ENCODE results near the gene DNAJC13. TPM values are rescaled to one million over a fixed set of nuclear protein-coding genes. Genes with fewer than 3 reads are reported as not detected.

The DNAJC13 gene
- total and polyA plus RNA-seq, 2 donors (not counting 3 experiments of a cell fraction or from before 2014, with no cell fraction given), result 14.3 to 71.7 TPM

GRCh38 chr3:132549169-132549568 is 131.9 kb downstream of the DNAJC13 start:
- intact Hi-C loops (cut with micrococcal nuclease), result no loop called here
- no peak for DNase-seq (ENCODE audit: low read depth, low spot score)
- Histone ChIP-seq H3K27ac (ENCODE audit: insufficient read depth, low read depth, low read length) (no peak overlapping the region), H3K9me3 (replicated peaks; ENCODE audit: control insufficient read depth, insufficient read depth, low read length) (no peaks in the 10 kb centered on the region), H3K9me1 (replicated peaks; ENCODE audit: control insufficient read depth, extremely low read depth, insufficient read depth, low read length) (no peaks in the 10 kb centered on the region), H2AFZ (ENCODE audit: low read depth, low read length) (no peak overlapping the region), H4K20me1 (replicated peaks; ENCODE audit: control insufficient read depth, extremely low read depth, insufficient read depth, low read length) (no peaks in the 10 kb centered on the region), H3K4me1 (ENCODE audit: control insufficient read depth, extremely low read depth, insufficient read depth, low read length) (peaks cover 29% of the 10 kb centered on the region), H3K27me3 (ENCODE audit: control insufficient read depth in 2 of 2, insufficient read depth in 2 of 2, low read length in 2 of 2) (no peaks in the 10 kb centered on the region), H3K79me2 (ENCODE audit: control insufficient read depth, insufficient read depth, low read length) (no peaks in the 10 kb centered on the region), H3K9ac (replicated peaks; ENCODE audit: extremely low read depth, insufficient read depth, low read length) (no peak overlapping the region), H3K4me3 (replicated peaks in 1 of 3; ENCODE audit: insufficient read depth in 1 of 3, low read depth in 1 of 3, low read length in 3 of 3) (no peak overlapping the region), H3K4me2 (ENCODE audit: insufficient read depth, low read length) (no peak overlapping the region), H3K36me3 (ENCODE audit: control insufficient read depth in 2 of 2, extremely low read depth in 1 of 2, insufficient read depth in 2 of 2, low read length in 2 of 2) (no peaks in the 10 kb centered on the region)
- BruUV-seq (replicated peaks), result no TSS peak
- dilution Hi-C loops (cut with MboI; ENCODE audit: extremely low pct_ligation_motif_present, low sequenced_read_pairs), result loop anchor here (25.0 kb wide), 1 partner anchor 88 kb away; no protein-coding TSS in a partner anchor
- no peak for TF ChIP-seq POLR2AphosphoS5 (IDR thresholded peaks at IDR 0.05; ENCODE audit: insufficient read depth, low read depth, low read length)
- no peak for TF ChIP-seq FOS (IDR thresholded peaks at IDR 0.05; ENCODE audit: borderline replicate concordance, insufficient read depth, low read length)
- TF ChIP-seq POLR2A (IDR thresholded peaks at IDR 0.05; ENCODE audit: low read depth, low read length), result no peak
- no peak for TF ChIP-seq MAX (IDR thresholded peaks at IDR 0.05; ENCODE audit: insufficient read depth, insufficient read length)
- TF ChIP-seq MYC (IDR thresholded peaks at IDR 0.05; ENCODE audit: low read depth, low read length), result no peak
- no peak for TF ChIP-seq GATA2 (IDR thresholded peaks at IDR 0.05; ENCODE audit: insufficient read depth, insufficient read length, low read depth, low read length)
- TF ChIP-seq JUN (IDR thresholded peaks at IDR 0.05; ENCODE audit: borderline replicate concordance, insufficient read depth, insufficient read length, low read depth), result no peak
- no peak for TF ChIP-seq CTCF (IDR thresholded peaks at IDR 0.05; ENCODE audit: extremely low read depth in 1 of 2, insufficient read depth in 1 of 2, low read depth in 1 of 2, low read length in 2 of 2)
- no peak for TF ChIP-seq EZH2 (IDR thresholded peaks at IDR 0.05; ENCODE audit: borderline replicate concordance, low read depth, low read length, severe bottlenecking)
- CTCF ChIA-PET, result interaction anchor here (5.8 to 6.7 kb wide), 2 partner anchors 13 to 93 kb away, joined by 26 to 30 read pairs; no protein-coding TSS in a partner anchor
- FAIRE-seq, result no peak
- POLR2A ChIA-PET, result no interaction called here
